IMR-90 (cell line): ENCODE data around the gene OR7G2.

Experiments
- BHLHE40 ChIP-seq: fragments of 150-350 bp; IDR thresholded peaks from 2 replicates; pipeline ENCODE4 v1.6.1; 2016; ENCODE audit warnings: mild to moderate bottlenecking, low read depth, low read length
- CTCF ChIP-seq: conservative IDR thresholded peaks from 2 replicates; pipeline ENCODE4 v1.5.1; 2012; ENCODE audit warnings: mild to moderate bottlenecking, low read depth, low read length, improper control_type of control experiment
- ELK1 ChIP-seq: fragments of 150-350 bp; IDR thresholded peaks from 2 replicates; pipeline ENCODE4 v1.6.1; 2016; ENCODE audit warnings: low read depth, mild to moderate bottlenecking, low read length, moderate library complexity, borderline replicate concordance
- FOS ChIP-seq: fragments of 150-350 bp; IDR thresholded peaks from 2 replicates; pipeline ENCODE4 v1.6.1; 2016; ENCODE audit warnings: low read depth, low read length
- MAFK ChIP-seq: IDR thresholded peaks from 2 replicates; pipeline ENCODE4 v1.6.1; 2012; ENCODE audit warnings: low read depth, low read length, improper control_type of control experiment
- MAZ ChIP-seq: IDR thresholded peaks from 2 replicates; pipeline ENCODE4 v1.6.1; 2012; ENCODE audit warnings: low read depth, mild to moderate bottlenecking, low read length, improper control_type of control experiment, moderate library complexity, borderline replicate concordance
- NFE2L2 ChIP-seq: fragments of 150-350 bp; IDR thresholded peaks from 2 replicates; pipeline ENCODE4 v1.6.1; 2016; ENCODE audit warnings: low read depth, mild to moderate bottlenecking, low read length
- POLR2A ChIP-seq: IDR thresholded peaks from 2 replicates; pipeline ENCODE4 v1.6.1; 2012; ENCODE audit warnings: mild to moderate bottlenecking, low read depth, low read length
- RAD21 ChIP-seq: IDR thresholded peaks from 2 replicates; pipeline ENCODE4 v1.6.1; 2012; ENCODE audit warnings: low read length, improper control_type of control experiment
- RFX5 ChIP-seq: IDR thresholded peaks from 2 replicates; pipeline ENCODE4 v1.8.0; 2012; ENCODE audit warnings: low read depth, mild to moderate bottlenecking, low read length, moderate library complexity
- SMC3 ChIP-seq: fragments of 150-350 bp; IDR thresholded peaks from 2 replicates; pipeline ENCODE4 v1.6.1; 2016; ENCODE audit warnings: low read depth, mild to moderate bottlenecking, antibody characterized with exemption, low read length, moderate library complexity
- USF2 ChIP-seq: fragments of 150-350 bp; IDR thresholded peaks from 2 replicates; pipeline ENCODE4 v1.6.1; 2017; ENCODE audit warnings: mild to moderate bottlenecking, antibody characterized with exemption, low read length, low read depth

GRCh38 chr19:9070066-9070465 lies 37.2 kb downstream of the OR7G2 start:
- TF ChIP-seq RFX5 (no peak), BHLHE40 (no peak), POLR2A (no peak), CTCF (no peak), NFE2L2 (no peak), SMC3 (no peak), RAD21 (no peak), FOS (no peak), USF2 (no peak), MAZ (no peak), MAFK (no peak), ELK1 (no peak)
